HG03558 (cell line): Measurements from ENCODE around the gene FOXA1.

ENCODE experiments used
- ATAC-seq: cut with Tn5 transposase; IDR thresholded peaks from one replicate; pipeline ENCODE4 v1.9.1; 2021; ENCODE audit warnings: moderate number of reproducible peaks; ENCODE audit not compliant: unreplicated experiment; ENCODE audit errors: extremely low read depth

The FOXA1 gene

DNA sequence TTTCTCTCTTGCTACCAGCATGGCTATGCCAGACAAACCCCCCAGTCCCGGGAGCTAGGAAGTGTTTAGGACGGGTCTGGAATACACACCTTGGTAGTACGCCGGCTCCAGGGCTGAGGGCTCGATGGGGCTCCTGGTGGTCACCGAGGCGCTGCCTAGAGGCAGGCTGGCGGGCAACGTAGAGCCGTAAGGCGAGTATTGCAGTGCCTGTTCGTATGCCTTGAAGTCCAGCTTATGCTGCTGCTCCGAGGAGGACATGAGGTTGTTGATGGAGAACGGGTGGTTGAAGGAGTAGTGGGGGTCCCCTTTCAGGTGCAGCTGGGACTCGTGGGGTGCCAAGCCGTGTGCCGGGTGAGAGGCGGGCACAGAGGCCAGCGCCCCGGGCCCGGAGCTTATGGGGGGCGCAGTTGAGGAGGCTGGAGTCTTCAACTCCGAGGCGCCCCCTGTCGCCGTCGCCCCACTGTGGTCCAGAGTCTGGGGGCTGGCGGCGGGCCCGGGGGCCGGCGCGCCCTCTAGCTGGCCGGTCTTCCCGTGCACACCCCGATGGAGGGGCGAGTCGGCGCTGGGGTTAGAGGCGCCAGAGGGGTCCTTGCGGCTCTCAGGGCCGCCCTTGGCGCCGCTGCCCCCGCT, 3.6 kb downstream of the FOXA1 start:
- ATAC-seq = no peak

- no peak for ATAC-seq
Observed at GRCh38 chr14:37590428-37591139, 4.5 kb downstream of the FOXA1 start.

DNA sequence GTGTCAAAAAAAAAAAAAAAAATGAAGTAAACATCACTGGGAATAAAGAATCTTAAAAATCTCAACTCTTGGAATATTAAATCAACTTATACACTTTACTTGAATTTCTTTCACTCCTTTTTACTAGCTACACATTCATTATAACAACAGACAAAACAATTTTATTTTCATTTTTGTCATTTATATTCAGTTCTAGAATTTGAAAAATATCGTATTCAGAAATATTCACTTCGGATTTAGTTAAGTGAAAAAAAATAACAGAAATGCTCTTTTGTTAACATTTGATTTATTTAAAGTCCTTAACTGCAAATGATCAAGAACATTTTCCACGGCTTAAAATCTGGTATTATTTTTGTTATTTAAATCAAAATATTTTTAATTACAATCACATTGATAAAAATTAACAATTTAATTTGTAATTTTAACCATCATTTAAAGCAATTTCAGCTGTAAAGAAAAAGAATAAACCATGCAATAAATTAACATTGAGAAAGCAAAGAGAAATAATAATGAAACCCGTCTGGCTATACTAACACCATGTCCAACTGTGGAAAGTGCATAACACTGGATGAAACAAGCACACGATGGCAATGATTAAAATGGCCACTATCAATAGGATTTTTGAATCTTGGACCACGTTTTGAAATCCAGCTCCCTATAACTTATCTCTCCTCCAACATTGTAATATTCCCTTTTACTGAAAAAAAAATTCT, 5.2 kb downstream of the FOXA1 start:
- no peak for ATAC-seq

DNA sequence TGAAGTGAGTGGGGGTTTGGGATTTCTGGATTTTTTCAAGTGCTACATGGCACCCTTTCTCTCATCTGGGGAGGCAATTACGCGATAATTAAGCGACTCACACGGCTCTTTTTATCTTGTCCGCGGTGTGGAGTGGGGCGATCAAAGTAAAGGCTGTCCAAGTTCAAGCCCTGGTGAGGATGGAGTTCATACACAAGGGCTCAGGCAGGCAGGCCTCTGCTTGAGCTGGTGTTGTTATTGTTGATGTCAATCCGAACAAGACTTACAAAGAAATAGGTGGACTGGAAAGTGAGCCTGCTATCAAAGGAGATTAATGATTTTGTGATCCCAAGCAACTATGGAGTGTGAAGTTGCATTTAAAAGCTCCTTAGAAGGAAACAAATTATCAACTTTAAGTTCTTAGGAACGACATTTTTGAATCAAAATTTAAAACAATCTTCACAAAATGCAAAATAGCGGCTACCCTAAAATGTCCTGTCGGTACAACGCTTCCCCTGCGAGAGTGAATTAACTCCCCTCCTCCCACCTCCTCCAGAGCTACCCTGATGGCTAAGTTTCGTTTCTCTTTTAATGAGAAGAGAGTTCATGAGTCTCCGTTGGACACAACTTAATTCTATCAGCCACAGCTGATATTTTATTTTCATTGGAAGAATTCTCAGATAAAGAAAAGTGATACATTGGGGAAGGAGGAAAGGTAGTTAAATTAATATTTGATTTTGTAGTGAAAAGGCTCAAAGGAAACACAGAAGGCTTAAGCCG, 5.9 kb downstream of the FOXA1 start:
- ATAC-seq = no peak

GRCh38 chr14:37588667-37588955, 6.4 kb downstream of the FOXA1 start:
- no peak for ATAC-seq

DNA sequence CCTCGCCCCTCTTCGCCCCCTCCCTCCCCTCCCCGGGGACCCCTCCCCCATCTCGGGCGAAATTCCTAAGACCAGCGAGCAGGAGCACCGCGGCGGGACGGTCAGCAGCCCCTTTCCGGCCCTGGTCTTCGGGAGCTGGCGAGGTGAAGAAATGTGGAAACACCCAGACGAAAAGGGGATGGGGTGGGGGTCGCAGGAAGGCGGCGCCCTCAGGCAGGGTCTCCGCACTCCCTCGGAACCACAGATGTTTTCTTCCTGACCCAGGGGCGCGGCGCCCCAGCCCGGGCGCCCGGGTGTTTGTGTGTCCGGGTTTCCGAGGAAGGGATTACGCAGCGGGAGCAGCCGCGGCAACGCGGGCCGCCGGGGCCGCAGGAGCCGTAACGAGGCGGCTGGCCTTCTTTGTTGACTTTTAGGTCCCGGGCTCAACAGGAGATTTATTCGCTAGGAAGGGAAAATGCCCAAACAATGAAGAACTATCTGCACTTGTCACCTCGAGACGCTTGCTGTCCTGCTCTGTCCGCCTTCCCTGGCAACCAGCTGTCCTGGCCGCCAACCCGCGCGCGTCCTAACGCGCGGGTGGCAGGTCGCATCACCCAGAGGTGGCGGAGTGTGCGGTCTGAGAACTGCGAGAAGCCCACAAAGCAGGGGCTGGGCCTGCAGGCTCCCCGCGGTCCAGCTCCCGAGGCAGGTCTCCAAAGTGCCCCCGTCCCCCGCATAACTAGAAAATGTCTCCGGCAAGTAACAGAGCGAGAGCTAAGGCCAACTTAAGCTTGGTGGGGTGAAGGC, 7.0 kb downstream of the FOXA1 start:
- ATAC-seq = no peak

DNA sequence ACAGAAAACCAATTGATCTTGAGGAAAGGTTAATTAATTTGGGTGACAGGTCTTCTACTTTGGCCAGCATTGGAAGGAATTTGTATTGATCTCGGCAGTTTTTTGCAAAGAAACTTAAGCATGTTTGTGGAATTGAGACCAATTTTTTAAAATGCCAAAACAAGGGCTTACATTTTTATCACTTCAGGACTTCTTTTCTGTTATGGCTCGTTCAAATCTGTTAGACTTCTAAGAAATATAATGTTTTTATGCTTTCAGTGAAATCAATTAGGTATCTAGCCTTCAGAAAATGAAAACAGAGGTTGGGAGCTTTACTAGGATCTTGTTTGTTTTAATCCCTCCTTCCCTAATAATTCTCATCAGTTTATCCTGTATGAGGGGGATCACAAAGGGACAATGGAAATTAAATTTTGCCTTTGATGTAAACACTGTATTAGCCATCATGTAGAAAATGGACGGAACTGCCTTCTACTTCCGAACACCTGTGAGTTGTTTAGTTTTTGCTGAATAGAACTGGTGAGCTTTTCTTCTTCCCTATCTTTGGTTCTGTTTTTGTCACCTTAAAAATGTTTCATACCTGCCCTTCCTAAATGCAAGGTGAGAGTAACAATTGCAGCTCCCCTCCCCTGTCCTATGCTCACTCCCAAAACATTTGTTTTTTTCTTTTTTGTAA, 7.8 kb downstream of the FOXA1 start:
- ATAC-seq = no peak

- no peak for ATAC-seq
Observed at GRCh38 chr14:37586797-37587130, 8.3 kb downstream of the FOXA1 start.

- no peak for ATAC-seq
Observed at GRCh38 chr14:37585971-37586796, 8.9 kb downstream of the FOXA1 start.

- ATAC-seq = no peak
Observed at GRCh38 chr14:37585101-37585511, 9.9 kb downstream of the FOXA1 start.

GRCh38 chr14:37584211-37585100, 10.6 kb downstream of the FOXA1 start:
- no peak for ATAC-seq

DNA sequence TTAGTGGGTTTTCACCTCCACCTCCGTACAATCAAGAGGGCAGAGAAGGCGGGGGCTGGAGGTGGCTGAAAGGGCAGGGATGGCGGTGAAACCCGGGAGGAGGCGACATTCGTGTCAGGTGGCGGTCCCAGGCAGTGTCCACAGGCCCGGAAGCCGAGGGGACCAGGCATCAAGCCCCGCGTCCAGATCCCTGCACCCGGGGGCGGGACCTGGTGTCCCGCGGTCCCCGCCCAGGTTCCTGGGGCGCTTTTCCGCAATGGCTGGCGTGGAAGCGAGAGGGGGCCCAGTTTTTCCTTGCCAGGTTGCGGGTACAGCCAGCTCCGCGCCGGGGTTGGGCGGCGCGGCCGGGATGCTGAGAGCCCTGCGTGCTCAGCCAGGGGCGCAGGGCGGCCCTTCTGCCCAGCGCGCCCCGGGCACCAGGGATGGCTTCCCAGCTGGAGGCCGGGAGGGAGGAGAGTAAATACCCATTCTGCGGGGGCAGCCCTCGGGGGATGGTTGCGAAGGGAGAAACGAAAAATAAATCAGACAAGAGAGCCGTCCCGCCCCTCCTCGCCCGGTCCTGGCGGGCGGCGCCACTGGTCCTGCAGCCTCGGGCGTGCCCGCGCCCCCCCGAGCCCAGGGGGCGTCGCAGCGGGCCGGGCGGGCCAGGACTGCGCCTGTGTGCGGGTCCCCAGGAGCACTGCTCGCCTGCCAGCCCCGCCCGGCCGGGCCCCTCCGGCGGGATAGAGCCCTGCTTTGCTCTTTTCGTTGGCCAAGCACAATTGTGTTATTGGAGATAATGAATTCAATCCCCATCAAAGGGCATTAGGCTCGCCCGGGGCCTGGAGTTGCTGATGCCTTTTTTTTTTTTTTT, 11.5 kb downstream of the FOXA1 start:
- no peak for ATAC-seq

GRCh38 chr14:37580146-37580545, 14.9 kb downstream of the FOXA1 start:
- no peak for ATAC-seq

DNA sequence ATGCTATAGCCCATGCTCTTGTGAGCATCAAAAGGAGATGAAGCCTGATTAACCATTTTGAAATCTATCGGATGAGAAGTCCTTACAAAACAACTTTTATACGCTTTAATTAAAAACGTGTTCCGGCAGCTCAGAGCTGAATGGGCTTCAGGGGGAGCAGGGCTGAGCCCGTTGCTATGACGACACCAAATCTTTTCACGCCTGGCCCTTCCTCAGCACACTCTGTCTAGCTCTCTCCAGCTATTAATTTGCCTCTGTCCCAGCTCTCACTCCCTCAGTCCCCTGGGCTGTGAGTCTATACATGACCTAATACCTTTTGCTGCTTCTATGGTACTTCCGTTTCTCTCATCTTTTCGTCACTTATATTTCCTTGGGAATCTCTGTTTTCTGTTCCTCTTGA, 15.8 kb downstream of the FOXA1 start:
- ATAC-seq = no peak

- no peak for ATAC-seq
Observed at GRCh38 chr14:37573356-37573755, 21.7 kb downstream of the FOXA1 start.

- no peak for ATAC-seq
Observed at GRCh38 chr14:37571391-37571790, 23.7 kb downstream of the FOXA1 start.

DNA sequence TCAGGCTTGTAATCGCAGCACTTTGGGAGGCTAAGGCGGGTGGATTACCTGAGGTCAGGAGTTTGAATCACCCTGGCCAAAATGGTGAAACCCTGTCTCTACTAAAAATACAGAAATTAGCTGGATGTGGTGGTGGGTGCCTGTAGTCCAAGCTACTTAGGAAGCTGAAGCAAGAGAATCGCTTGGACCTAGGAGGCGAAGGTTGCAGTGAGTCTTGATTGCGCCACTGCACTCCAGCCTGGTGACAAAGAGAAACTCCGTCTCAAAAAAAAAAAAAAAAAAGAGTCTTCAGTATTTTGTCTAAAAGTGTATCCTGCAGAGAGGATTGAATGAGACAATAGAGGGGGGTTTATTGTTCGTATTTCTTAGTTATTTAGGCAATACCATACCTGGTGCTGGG, 25.3 kb downstream of the FOXA1 start:
- ATAC-seq = no peak
